ENCODE results near the gene MFGE8.

The MFGE8 gene

GRCh38 chr15:88907111-88907510 is 6.1 kb downstream of the MFGE8 start:
- no peaks in the 10 kb centered on the region for H3K27me3 ChIP-seq (ENCODE audit: low read length)
- H3K4me3 ChIP-seq (ENCODE audit: insufficient read depth, low read length, poor library complexity, severe bottlenecking) = no peak overlapping the region
- no peaks in the 10 kb centered on the region for H3F3A ChIP-seq (ENCODE audit: insufficient read depth)
- H3K9me3 ChIP-seq (ENCODE audit: insufficient read depth, low read length) = no peaks in the 10 kb centered on the region
- no peak overlapping the region for H2AFZ ChIP-seq (ENCODE audit: low read depth, low read length, severe bottlenecking)
- no peak overlapping the region for H3K27ac ChIP-seq (ENCODE audit: low read depth, low read length)
- no peak overlapping the region for H3K4me2 ChIP-seq (ENCODE audit: low read depth, low read length, poor library complexity, severe bottlenecking)
- H4K20me1 ChIP-seq (ENCODE audit: low read depth, low read length) = no peaks in the 10 kb centered on the region
- H3K36me3 ChIP-seq (ENCODE audit: low read length) = no peaks in the 10 kb centered on the region
- no peaks in the 10 kb centered on the region for H3K79me2 ChIP-seq (ENCODE audit: insufficient read depth, low read length)
- TF ChIP-seq CTCF (IDR thresholded peaks at IDR 0.05; ENCODE audit: insufficient read depth, low read length, poor library complexity, severe bottlenecking) = no peak
- no peaks in the 10 kb centered on the region for H3K9me2 ChIP-seq (replicated peaks; ENCODE audit: insufficient read depth, low read length)
- no peak overlapping the region for H3K9ac ChIP-seq (ENCODE audit: low read length)

GRCh38 chr15:88906551-88906950 is 6.6 kb downstream of the MFGE8 start:
- H3F3A ChIP-seq (ENCODE audit: insufficient read depth) = no peaks in the 10 kb centered on the region
- no peak overlapping the region for H3K4me2 ChIP-seq (ENCODE audit: low read depth, low read length, poor library complexity, severe bottlenecking)
- no peak overlapping the region for H3K4me3 ChIP-seq (ENCODE audit: insufficient read depth, low read length, poor library complexity, severe bottlenecking)
- no peak overlapping the region for H2AFZ ChIP-seq (ENCODE audit: low read depth, low read length, severe bottlenecking)
- no peaks in the 10 kb centered on the region for H3K27me3 ChIP-seq (ENCODE audit: low read length)
- H3K27ac ChIP-seq (ENCODE audit: low read depth, low read length) = no peak overlapping the region
- H4K20me1 ChIP-seq (ENCODE audit: low read depth, low read length) = no peaks in the 10 kb centered on the region
- no peaks in the 10 kb centered on the region for H3K9me3 ChIP-seq (ENCODE audit: insufficient read depth, low read length)
- TF ChIP-seq CTCF (IDR thresholded peaks at IDR 0.05; ENCODE audit: insufficient read depth, low read length, poor library complexity, severe bottlenecking) (no peak), EZH2phosphoT487 (conservative IDR thresholded peaks at IDR 0.05; ENCODE audit: low read length) (no peak)
- no peaks in the 10 kb centered on the region for H3K36me3 ChIP-seq (ENCODE audit: low read length)
- no peaks in the 10 kb centered on the region for H3K79me2 ChIP-seq (ENCODE audit: insufficient read depth, low read length)
- no peaks in the 10 kb centered on the region for H3K9me2 ChIP-seq (replicated peaks; ENCODE audit: insufficient read depth, low read length)
- no peak overlapping the region for H3K9ac ChIP-seq (ENCODE audit: low read length)

- H4K20me1 ChIP-seq (ENCODE audit: low read depth, low read length) = no peaks in the 10 kb centered on the region
- H3K27me3 ChIP-seq (ENCODE audit: low read length) = no peaks in the 10 kb centered on the region
- no peak overlapping the region for H2AFZ ChIP-seq (ENCODE audit: low read depth, low read length, severe bottlenecking)
- TF ChIP-seq CTCF (IDR thresholded peaks at IDR 0.05; ENCODE audit: insufficient read depth, low read length, poor library complexity, severe bottlenecking) = no peak
- no peak for TF ChIP-seq EZH2phosphoT487 (conservative IDR thresholded peaks at IDR 0.05; ENCODE audit: low read length)
- no peaks in the 10 kb centered on the region for H3K36me3 ChIP-seq (ENCODE audit: low read length)
- H3K79me2 ChIP-seq (ENCODE audit: insufficient read depth, low read length) = no peaks in the 10 kb centered on the region
- H3K4me2 ChIP-seq (ENCODE audit: low read depth, low read length, poor library complexity, severe bottlenecking) = no peak overlapping the region
- H3K27ac ChIP-seq (ENCODE audit: low read depth, low read length) = no peak overlapping the region
- H3K9me3 ChIP-seq (ENCODE audit: insufficient read depth, low read length) = no peaks in the 10 kb centered on the region
- no peak overlapping the region for H3K9ac ChIP-seq (ENCODE audit: low read length)
- no peaks in the 10 kb centered on the region for H3F3A ChIP-seq (ENCODE audit: insufficient read depth)
- no peaks in the 10 kb centered on the region for H3K9me2 ChIP-seq (replicated peaks; ENCODE audit: insufficient read depth, low read length)
- H3K4me3 ChIP-seq (ENCODE audit: insufficient read depth, low read length, poor library complexity, severe bottlenecking) = no peak overlapping the region
Observed at GRCh38 chr15:88906130-88906529, 7.0 kb downstream of the MFGE8 start.

- Histone ChIP-seq H3K27ac (ENCODE audit: low read depth, low read length) (no peak overlapping the region), H4K20me1 (ENCODE audit: low read depth, low read length) (no peaks in the 10 kb centered on the region), H2AFZ (ENCODE audit: low read depth, low read length, severe bottlenecking) (no peak overlapping the region), H3K9me3 (ENCODE audit: insufficient read depth, low read length) (no peaks in the 10 kb centered on the region), H3K9me2 (replicated peaks; ENCODE audit: insufficient read depth, low read length) (no peaks in the 10 kb centered on the region), H3K4me2 (ENCODE audit: low read depth, low read length, poor library complexity, severe bottlenecking) (no peak overlapping the region), H3K4me3 (ENCODE audit: insufficient read depth, low read length, poor library complexity, severe bottlenecking) (no peak overlapping the region), H3K27me3 (ENCODE audit: low read length) (no peaks in the 10 kb centered on the region), H3K36me3 (ENCODE audit: low read length) (no peaks in the 10 kb centered on the region), H3K79me2 (ENCODE audit: insufficient read depth, low read length) (no peaks in the 10 kb centered on the region), H3K9ac (ENCODE audit: low read length) (no peak overlapping the region), H3F3A (ENCODE audit: insufficient read depth) (no peaks in the 10 kb centered on the region)
- TF ChIP-seq CTCF (IDR thresholded peaks at IDR 0.05; ENCODE audit: insufficient read depth, low read length, poor library complexity, severe bottlenecking) = no peak
- no peak for TF ChIP-seq EZH2phosphoT487 (conservative IDR thresholded peaks at IDR 0.05; ENCODE audit: low read length)
Observed at GRCh38 chr15:88905576-88905975, 7.6 kb downstream of the MFGE8 start.
